Keratinocyte (primary cell): ENCODE measurements around the gene HRK. TPM values are rescaled to one million over a fixed set of nuclear protein-coding genes. Genes with fewer than 3 reads are reported as not detected.

Experiments used
- DNase-seq: peaks from one replicate; pipeline ENCODE4 v3.0.0-alpha.2; 2011; ENCODE audit warnings: low read depth, missing footprints, low spot score
- FAIRE-seq: peaks from 2 replicates; lab custom pipeline; 2011; peaks lifted over from hg19 to GRCh38; lab: Jason Lieb, UNC
- H2AFZ ChIP-seq: 2 replicates; pipeline ENCODE4 v1.6.0; 2012; ENCODE audit warnings: low read length, control low read depth, inconsistent platforms; ENCODE audit not compliant: control insufficient read depth
- H3K27ac ChIP-seq: 2 replicates; pipeline ENCODE4 v1.5.1; 2011; ENCODE audit warnings: low read length; ENCODE audit not compliant: control insufficient read depth, insufficient read depth
- H3K27me3 ChIP-seq: 3 replicates; pipeline ENCODE4 v1.6.0; 2011; ENCODE audit warnings: low read length; ENCODE audit not compliant: control insufficient read depth, insufficient read depth; ENCODE audit errors: extremely low read depth
- H3K36me3 ChIP-seq, 2 experiments: 2 replicates in 1 of 2; 3 replicates in 1 of 2; pipeline ENCODE4 v1.5.1; 2011; ENCODE audit warnings: low read length in 2 of 2, mild to moderate bottlenecking in 1 of 2; ENCODE audit not compliant: control insufficient read depth in 2 of 2, insufficient read depth in 2 of 2; ENCODE audit errors: extremely low read depth in 1 of 2
- H3K4me1 ChIP-seq: 3 replicates; pipeline ENCODE4 v1.5.1; 2011; ENCODE audit warnings: low read length; ENCODE audit not compliant: control insufficient read depth, insufficient read depth; ENCODE audit errors: extremely low read depth
- H3K4me2 ChIP-seq: 3 replicates; pipeline ENCODE4 v1.6.0; 2011; ENCODE audit warnings: low read depth, low read length; ENCODE audit not compliant: control insufficient read depth, insufficient read depth; ENCODE audit errors: extremely low read depth
- H3K4me3 ChIP-seq, 3 experiments: fragments of 200-600 bp in 1 of 3; sonication (generic) in 1 of 3; 2 replicates in 2 of 3; 3 replicates in 1 of 3; pipeline ENCODE4 v1.5.1; 2011 to 2016; ENCODE audit warnings: low read length in 3 of 3, mild to moderate bottlenecking in 3 of 3, control low read depth in 2 of 3, inconsistent platforms in 1 of 3, low read depth in 1 of 3, mixed read lengths in 1 of 3, mixed run types in 1 of 3, moderate library complexity in 1 of 3; ENCODE audit not compliant: control insufficient read depth in 2 of 3, insufficient read depth in 2 of 3; ENCODE audit errors: extremely low read depth in 1 of 3
- H3K79me2 ChIP-seq: 2 replicates; pipeline ENCODE4 v1.6.0; 2012; ENCODE audit warnings: low read length; ENCODE audit not compliant: control insufficient read depth, insufficient read depth
- H3K9ac ChIP-seq: 3 replicates; pipeline ENCODE4 v1.6.0; 2011; ENCODE audit warnings: low read length; ENCODE audit not compliant: control insufficient read depth, insufficient read depth; ENCODE audit errors: extremely low read depth
- H3K9me1 ChIP-seq: 3 replicates; pipeline ENCODE4 v1.6.0; 2011; ENCODE audit warnings: low read length; ENCODE audit not compliant: control insufficient read depth, insufficient read depth; ENCODE audit errors: extremely low read depth
- H3K9me3 ChIP-seq: 2 replicates; pipeline ENCODE4 v1.5.1; 2012; ENCODE audit warnings: low read depth, low read length; ENCODE audit not compliant: control insufficient read depth
- H4K20me1 ChIP-seq: 3 replicates; pipeline ENCODE4 v1.6.0; 2011; ENCODE audit warnings: low read length; ENCODE audit not compliant: control insufficient read depth, insufficient read depth; ENCODE audit errors: extremely low read depth
- EZH2 ChIP-seq: IDR thresholded peaks from one replicate; pipeline ENCODE4 v1.6.1; 2012; ENCODE audit warnings: inconsistent platforms, mild to moderate bottlenecking, low read length, moderate library complexity
- dilution Hi-C: fragments of 300-500 bp; cut with MboI; formaldehyde crosslinking; loops from one replicate; pipeline ENCODE4 v1.7.0; 2020; ENCODE audit warnings: low sequenced_read_pairs; ENCODE audit not compliant: extremely low pct_ligation_motif_present
- polyA plus RNA-seq, 5 experiments: library from polyadenylated mRNA; depleted of rRNA in 3 of 5; stranded (reverse) in 3 of 5; stranded (forward) in 1 of 5; unstranded in 1 of 5; fragments of >200 nt; gene quantifications; 1 replicate in 1 of 5; 2 replicates in 3 of 5; 3 replicates in 1 of 5; pipeline versions ENCODE4 v1.2.1 to v1.2.3, GENCODE V29; 2011 to 2012; ENCODE audit warnings: missing spikeins in 2 of 5, low read depth in 1 of 5, low replicate concordance in 1 of 5
- TF ChIP-seq, protein P1 (sequence below), 3 experiments: IDR thresholded peaks in 1 of 3; conservative IDR thresholded peaks in 1 of 3; optimal IDR thresholded peaks in 1 of 3; 2 replicates in 2 of 3; 3 replicates in 1 of 3; pipeline versions ENCODE3 to v1.5.1; 2011; ENCODE audit warnings: low read length in 3 of 3, mild to moderate bottlenecking in 3 of 3, moderate library complexity in 2 of 3, control low read depth in 1 of 3, inconsistent platforms in 1 of 3; ENCODE audit not compliant: insufficient read depth in 2 of 3; ENCODE audit errors: extremely low read depth in 1 of 3

HRK gene
- polyA plus RNA-seq, 1 donor (not counting 4 experiments of a cell fraction or from before 2014, with no cell fraction given): 0.01 TPM

DNA sequence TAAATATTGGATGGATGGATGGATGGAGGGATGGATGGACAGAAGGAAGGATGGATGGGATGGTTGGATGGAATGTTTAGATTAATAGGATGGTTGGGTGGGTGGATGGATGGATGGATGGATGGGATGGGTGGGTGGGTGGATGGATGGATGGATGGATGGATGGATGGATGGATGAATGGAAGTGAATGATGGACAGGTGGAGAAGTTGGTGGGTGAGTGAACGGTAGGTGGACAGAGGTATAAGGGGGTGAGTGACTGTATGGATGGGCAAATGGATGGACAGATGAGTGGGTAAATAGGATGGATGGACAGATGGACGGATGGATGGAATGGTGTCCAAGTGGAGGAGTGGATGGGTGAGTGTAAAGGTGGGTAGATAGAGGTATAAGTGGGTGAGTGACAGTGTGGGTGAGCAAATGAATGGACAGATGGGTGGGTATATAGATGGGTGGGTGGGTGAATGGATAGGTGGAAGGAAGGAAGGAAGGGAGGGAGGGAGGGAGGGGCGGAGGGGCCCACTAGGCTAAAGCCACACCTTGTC, 41.9 kb downstream of the HRK start:
- TF ChIP-seq, protein P1, sequence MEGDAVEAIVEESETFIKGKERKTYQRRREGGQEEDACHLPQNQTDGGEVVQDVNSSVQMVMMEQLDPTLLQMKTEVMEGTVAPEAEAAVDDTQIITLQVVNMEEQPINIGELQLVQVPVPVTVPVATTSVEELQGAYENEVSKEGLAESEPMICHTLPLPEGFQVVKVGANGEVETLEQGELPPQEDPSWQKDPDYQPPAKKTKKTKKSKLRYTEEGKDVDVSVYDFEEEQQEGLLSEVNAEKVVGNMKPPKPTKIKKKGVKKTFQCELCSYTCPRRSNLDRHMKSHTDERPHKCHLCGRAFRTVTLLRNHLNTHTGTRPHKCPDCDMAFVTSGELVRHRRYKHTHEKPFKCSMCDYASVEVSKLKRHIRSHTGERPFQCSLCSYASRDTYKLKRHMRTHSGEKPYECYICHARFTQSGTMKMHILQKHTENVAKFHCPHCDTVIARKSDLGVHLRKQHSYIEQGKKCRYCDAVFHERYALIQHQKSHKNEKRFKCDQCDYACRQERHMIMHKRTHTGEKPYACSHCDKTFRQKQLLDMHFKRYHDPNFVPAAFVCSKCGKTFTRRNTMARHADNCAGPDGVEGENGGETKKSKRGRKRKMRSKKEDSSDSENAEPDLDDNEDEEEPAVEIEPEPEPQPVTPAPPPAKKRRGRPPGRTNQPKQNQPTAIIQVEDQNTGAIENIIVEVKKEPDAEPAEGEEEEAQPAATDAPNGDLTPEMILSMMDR (optimal IDR thresholded peaks at IDR 0.05 in 1 of 3, IDR thresholded peaks at IDR 0.05 in 1 of 3, conservative IDR thresholded peaks at IDR 0.05 in 1 of 3; ENCODE audit: extremely low read depth in 1 of 3, insufficient read depth in 2 of 3, low read length in 3 of 3): no peak
- TF ChIP-seq EZH2: no peak

DNA sequence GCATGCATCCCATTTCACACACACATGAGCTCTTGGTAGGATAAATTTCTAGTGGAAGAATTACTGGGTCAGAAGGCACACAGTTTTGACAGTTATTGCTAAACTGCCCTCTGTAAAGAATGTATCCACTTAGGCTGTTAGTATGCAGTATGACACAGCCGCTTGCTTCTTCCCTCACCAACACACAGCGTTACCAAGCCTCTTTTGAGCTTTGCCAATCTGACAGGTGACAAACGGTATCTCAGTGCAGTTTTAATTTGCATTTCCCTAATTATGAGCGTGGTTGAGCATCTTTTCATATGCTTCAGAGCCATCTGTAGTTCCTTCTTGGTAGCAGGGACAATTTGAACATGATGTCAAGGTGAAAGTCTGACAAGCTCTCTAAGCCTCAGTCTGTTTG, 42.9 kb downstream of the HRK start:
- Histone ChIP-seq H3K27ac (no peak overlapping the region), H3K4me2 (no peak overlapping the region), H3K27me3 (no peaks in the 10 kb centered on the region), H2AFZ (no peak overlapping the region), H3K9ac (no peak overlapping the region), H3K9me1 (no peaks in the 10 kb centered on the region), H3K9me3 (no peaks in the 10 kb centered on the region), H4K20me1 (no peaks in the 10 kb centered on the region), H3K4me3 (no peak overlapping the region), H3K4me1 (no peaks in the 10 kb centered on the region), H3K79me2 (no peaks in the 10 kb centered on the region), H3K36me3 (no peaks in the 10 kb centered on the region)
- TF ChIP-seq, protein P1 (optimal IDR thresholded peaks at IDR 0.05 in 1 of 3, IDR thresholded peaks at IDR 0.05 in 1 of 3, conservative IDR thresholded peaks at IDR 0.05 in 1 of 3; ENCODE audit: extremely low read depth in 1 of 3, insufficient read depth in 2 of 3, low read length in 3 of 3): no peak
- no peak for TF ChIP-seq EZH2
- no peak for DNase-seq
- no peak for FAIRE-seq
- dilution Hi-C loops: no loop called here

More for the DNA sequence above, 41.9 kb downstream of the HRK start:
- dilution Hi-C loops: no loop called here
- no peaks in the 10 kb centered on the region for H4K20me1 ChIP-seq
- H3K4me3 ChIP-seq: no peak overlapping the region
- H2AFZ ChIP-seq: no peak overlapping the region
- no peaks in the 10 kb centered on the region for H3K79me2 ChIP-seq
- FAIRE-seq (no peak), DNase-seq (no peak)
- no peaks in the 10 kb centered on the region for H3K36me3 ChIP-seq
- no peaks in the 10 kb centered on the region for H3K4me1 ChIP-seq
- H3K27ac ChIP-seq: no peak overlapping the region
- H3K27me3 ChIP-seq: no peaks in the 10 kb centered on the region
- no peaks in the 10 kb centered on the region for H3K9me3 ChIP-seq
- no peak overlapping the region for H3K4me2 ChIP-seq
- H3K9ac ChIP-seq: no peak overlapping the region
- no peaks in the 10 kb centered on the region for H3K9me1 ChIP-seq
